8988T (cell line): ENCODE data around the gene GCDH.

Experiments used
- DNase-seq: peaks from one replicate; pipeline ENCODE4 v3.0.0; 2011

Gene GCDH

GRCh38 chr19:12943437-12944044 is 52.6 kb downstream of the GCDH start:
- DNase-seq = no peak

GRCh38 chr19:12944104-12944674 is 53.2 kb downstream of the GCDH start:
- no peak for DNase-seq

- peak; percentile 70 for DNase-seq
Observed at GRCh38 chr19:12945479-12946091, 54.6 kb downstream of the GCDH start, which contains the start of gene RAD23A. RAD23A (plus strand) TSS chr19:12945862; CDS start chr19:12945949, 87 bp downstream.

GRCh38 chr19:12946092-12946721 is 55.2 kb downstream of the GCDH start:
- DNase-seq = no peak

GRCh38 chr19:12946731-12947496 is 56.0 kb downstream of the GCDH start:
- DNase-seq = no peak

GRCh38 chr19:12947702-12948611 is 57.0 kb downstream of the GCDH start:
- DNase-seq = no peak

- no peak for DNase-seq
Observed at GRCh38 chr19:12948612-12949362, 57.8 kb downstream of the GCDH start.
